Thyroid gland (tissue), 4 donors: ENCODE data around the gene JCHAIN.

Experiments used
- POLR2A ChIP-seq, 2 donors: fragments of 450-650 bp; IDR thresholded peaks; one replicate each; pipeline ENCODE4 v1.6.1; 2017; ENCODE audit warnings: antibody characterized with exemption in 2 of 2, mild to moderate bottlenecking in 2 of 2, moderate library complexity in 1 of 2
- TF ChIP-seq, protein P1 (sequence below), 6 experiments: fragments of 200-600 bp in 3 of 6; fragments of 450-650 bp in 3 of 6; sonication (generic) in 3 of 6; IDR thresholded peaks; one replicate each; pipeline ENCODE4 v1.5.1; 2016 to 2019; ENCODE audit warnings: antibody characterized with exemption in 6 of 6, mild to moderate bottlenecking in 2 of 6, inconsistent platforms in 1 of 6, moderate library complexity in 1 of 6

DNA sequence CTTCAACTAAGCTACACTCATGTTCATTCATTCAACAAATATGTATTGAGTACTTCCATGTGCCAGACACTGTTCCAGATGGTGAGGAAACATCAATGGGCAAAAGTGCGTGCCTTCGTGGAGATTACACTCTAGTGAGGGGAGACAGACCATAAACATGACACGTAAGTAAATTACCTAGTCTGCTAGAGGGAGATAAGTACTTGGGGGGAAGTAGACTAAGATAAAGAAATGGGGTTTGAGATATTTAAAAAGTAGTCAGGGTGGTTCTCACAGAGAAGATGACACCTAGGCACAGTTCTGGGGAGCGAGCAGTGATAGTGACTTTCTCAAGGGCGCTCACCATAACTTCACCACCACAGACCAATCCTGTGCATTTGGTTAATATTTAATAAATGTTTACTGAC is 11.7 kb downstream of the JCHAIN start:
- TF ChIP-seq, protein P1, sequence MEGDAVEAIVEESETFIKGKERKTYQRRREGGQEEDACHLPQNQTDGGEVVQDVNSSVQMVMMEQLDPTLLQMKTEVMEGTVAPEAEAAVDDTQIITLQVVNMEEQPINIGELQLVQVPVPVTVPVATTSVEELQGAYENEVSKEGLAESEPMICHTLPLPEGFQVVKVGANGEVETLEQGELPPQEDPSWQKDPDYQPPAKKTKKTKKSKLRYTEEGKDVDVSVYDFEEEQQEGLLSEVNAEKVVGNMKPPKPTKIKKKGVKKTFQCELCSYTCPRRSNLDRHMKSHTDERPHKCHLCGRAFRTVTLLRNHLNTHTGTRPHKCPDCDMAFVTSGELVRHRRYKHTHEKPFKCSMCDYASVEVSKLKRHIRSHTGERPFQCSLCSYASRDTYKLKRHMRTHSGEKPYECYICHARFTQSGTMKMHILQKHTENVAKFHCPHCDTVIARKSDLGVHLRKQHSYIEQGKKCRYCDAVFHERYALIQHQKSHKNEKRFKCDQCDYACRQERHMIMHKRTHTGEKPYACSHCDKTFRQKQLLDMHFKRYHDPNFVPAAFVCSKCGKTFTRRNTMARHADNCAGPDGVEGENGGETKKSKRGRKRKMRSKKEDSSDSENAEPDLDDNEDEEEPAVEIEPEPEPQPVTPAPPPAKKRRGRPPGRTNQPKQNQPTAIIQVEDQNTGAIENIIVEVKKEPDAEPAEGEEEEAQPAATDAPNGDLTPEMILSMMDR (IDR thresholded peaks at IDR 0.05), result no peak
- TF ChIP-seq POLR2A (IDR thresholded peaks at IDR 0.05), result no peak
